Left cardiac atrium (tissue), 4 donors: ENCODE data around the gene EPN3. TPM values are rescaled to one million over a fixed set of nuclear protein-coding genes. Genes with fewer than 3 reads are reported as not detected.

Experiments
- ATAC-seq, 2 donors: fragments of 200-7000 bp; cut with Tn5 transposase; one replicate each; pipeline ENCODE4 v1.9.1; 2020; ENCODE audit warnings: mild to moderate bottlenecking in 2 of 2, moderate library complexity in 2 of 2
- DNase-seq: peaks from one replicate; pipeline ENCODE4 v3.0.0-alpha.2; 2020
- intact Hi-C, 2 donors: fragments of 100-400 bp; cut with DNase I; formaldehyde crosslinking; loops; one replicate each; pipeline versions ENCODE4 v1.14.1 to v1.15.1; 2022 to 2023
- total RNA-seq, 2 donors: library from RNA; stranded (reverse); fragmentation: NEBNext Ultra II Directional; extraction: Animal tissue kit (Norgen Biotek cat#: 25700); gene quantifications; one replicate each; pipeline ENCODE4 v1.2.1, GENCODE V29; 2021
- donor health status: DM: no; HTN: yes; CAD: no.
- donor health status: DM: no; HTN: yes; CAD: no; lungs with severe emphysema.
- donor health status: DM: yes; HTN: yes; CAD: no.
- donor health status: Dilated cardiomyopathy.

The EPN3 gene
- total RNA-seq, 2 donors from 2014 or later, result 7.0 to 16.1 TPM

- intact Hi-C loops, result loop anchor here (10.0 kb wide), 3 partner anchors 58 to 412 kb away; no protein-coding TSS in a partner anchor
- DNase-seq, result no peak
- no peak for ATAC-seq
Observed at GRCh38 chr17:50542795-50543774, 10.6 kb downstream of the EPN3 start.

DNA sequence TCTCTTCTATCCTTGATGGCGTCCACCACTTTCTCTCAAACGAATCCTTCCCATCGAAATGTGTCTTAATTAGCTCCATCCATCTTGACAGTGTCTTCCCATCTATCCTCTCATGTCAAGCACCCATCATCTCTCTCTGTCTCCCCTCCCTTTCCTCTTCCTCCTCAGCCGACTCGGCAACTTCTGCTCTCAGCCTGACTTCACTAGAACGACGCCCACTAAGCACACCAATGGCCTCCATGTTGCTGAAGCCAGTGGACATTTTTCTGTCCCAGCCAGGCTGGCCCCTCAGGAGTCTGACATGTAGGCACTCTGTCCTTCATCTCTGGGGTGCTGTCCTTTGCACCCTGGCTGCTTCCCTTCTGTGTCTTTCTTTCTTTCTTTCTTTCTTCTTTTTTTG is 12.0 kb downstream of the EPN3 start:
- no peak for DNase-seq
- ATAC-seq, result no peak
- intact Hi-C loops, result loop anchor here (10.0 kb wide), 3 partner anchors 60 to 410 kb away; no protein-coding TSS in a partner anchor

DNA sequence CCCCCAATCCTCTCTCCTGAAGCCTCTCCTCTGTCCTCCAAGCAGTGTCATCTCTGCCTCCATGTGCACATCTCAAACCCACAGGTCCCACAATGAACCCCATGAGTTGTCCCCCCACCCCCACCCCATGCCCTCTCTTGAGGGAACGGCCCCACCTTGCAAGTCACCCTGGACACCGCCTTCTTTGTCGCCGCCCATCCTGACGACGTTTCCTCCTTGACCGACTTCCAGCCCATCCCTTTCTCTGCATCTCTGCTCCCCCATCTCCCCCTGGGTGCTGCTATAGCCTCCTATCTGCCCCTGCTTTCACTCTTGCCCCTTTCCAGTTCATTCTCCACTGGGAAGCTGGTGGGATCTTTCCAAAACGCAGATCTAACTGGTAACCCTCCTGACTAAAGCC is 12.8 kb downstream of the EPN3 start:
- no peak for DNase-seq
- intact Hi-C loops, result loop anchor here (5.0 to 10.0 kb wide), 7 partner anchors 61 to 409 kb away; no protein-coding TSS in a partner anchor
- no peak for ATAC-seq

- intact Hi-C loops, result loop anchor here (5.0 to 10.0 kb wide), 7 partner anchors 62 to 408 kb away; no protein-coding TSS in a partner anchor
- ATAC-seq (no peak), DNase-seq (no peak)
Observed at GRCh38 chr17:50546701-50547034, 14.1 kb downstream of the EPN3 start.

- intact Hi-C loops, result loop anchor here (5.0 to 10.0 kb wide), 7 partner anchors 62 to 408 kb away; no protein-coding TSS in a partner anchor
- DNase-seq (peak; percentile 93), ATAC-seq (peak; percentile 90)
Observed at GRCh38 chr17:50547035-50547735, 14.7 kb downstream of the EPN3 start, which contains the start of gene SPATA20. TSS of gene SPATA20 (plus strand) at chr17:50547174. CDS start at chr17:50547209, 35 bp downstream.

GRCh38 chr17:50547736-50548083 is 15.2 kb downstream of the EPN3 start:
- DNase-seq (no peak), ATAC-seq (peak in 1 of 2 donors; percentile 6)
- intact Hi-C loops, result loop anchor here (5.0 to 10.0 kb wide), 7 partner anchors 63 to 407 kb away; no protein-coding TSS in a partner anchor

DNA sequence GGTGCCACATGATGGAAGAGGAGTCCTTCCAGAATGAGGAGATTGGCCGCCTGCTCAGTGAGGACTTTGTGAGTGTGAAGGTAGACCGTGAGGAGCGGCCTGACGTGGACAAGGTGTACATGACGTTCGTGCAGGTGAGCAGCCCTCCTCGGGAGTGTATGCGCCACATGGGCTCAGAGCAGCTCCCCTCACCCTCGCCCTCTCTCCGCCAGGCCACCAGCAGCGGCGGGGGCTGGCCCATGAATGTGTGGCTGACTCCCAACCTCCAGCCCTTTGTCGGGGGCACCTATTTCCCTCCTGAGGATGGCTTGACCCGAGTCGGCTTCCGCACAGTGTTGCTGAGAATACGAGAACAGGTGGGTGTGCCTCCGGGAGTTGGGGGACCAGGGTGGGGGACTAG is 16.3 kb downstream of the EPN3 start:
- DNase-seq (no peak), ATAC-seq (no peak)
- intact Hi-C loops, result loop anchor here (5.0 to 10.0 kb wide), 7 partner anchors 64 to 406 kb away; no protein-coding TSS in a partner anchor

DNA sequence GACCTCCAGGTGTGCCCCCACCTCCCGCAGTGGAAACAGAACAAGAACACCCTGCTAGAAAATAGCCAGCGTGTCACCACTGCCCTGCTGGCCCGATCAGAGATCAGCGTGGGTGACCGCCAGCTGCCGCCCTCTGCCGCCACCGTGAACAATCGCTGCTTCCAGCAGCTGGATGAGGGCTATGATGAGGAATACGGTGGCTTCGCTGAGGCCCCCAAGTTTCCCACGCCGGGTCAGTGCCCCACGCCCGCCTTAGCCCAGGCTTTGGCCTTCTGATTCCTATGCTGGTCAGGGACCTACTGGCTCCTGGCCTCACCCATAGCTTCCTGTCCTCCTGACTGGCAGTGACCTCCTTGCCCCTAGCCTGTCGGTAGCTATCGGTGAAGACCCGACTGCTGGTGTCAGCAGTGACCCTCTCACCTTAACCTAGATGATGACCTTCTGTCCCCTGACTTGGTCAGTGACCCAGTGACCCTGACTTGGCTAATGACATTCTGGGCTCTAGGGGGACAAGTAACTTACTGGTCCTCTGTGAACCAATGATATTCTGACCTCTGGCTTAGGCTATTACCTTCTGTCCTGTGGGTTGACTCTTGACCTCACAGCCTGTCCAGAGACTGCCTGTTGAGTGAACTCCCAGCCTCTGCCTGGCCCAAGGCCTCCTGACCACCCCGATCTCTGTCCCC is 16.9 kb downstream of the EPN3 start:
- intact Hi-C loops, result loop anchor here (5.0 to 10.0 kb wide), 7 partner anchors 65 to 405 kb away; no protein-coding TSS in a partner anchor
- DNase-seq, result no peak
- no peak for ATAC-seq

GRCh38 chr17:50549969-50550368 is 17.4 kb downstream of the EPN3 start:
- intact Hi-C loops, result loop anchor here (1.0 to 10.0 kb wide), 9 partner anchors 62 to 405 kb away; no protein-coding TSS in a partner anchor
- DNase-seq (no peak), ATAC-seq (no peak)

GRCh38 chr17:50550661-50551432 is 18.3 kb downstream of the EPN3 start:
- ATAC-seq (peak; percentile 64 to 72), DNase-seq (peak; percentile 87)
- intact Hi-C loops, result loop anchor here in 1 of 2 donors (1.0 to 5.0 kb wide), 2 partner anchors 61 to 75 kb away; no protein-coding TSS in a partner anchor

DNA sequence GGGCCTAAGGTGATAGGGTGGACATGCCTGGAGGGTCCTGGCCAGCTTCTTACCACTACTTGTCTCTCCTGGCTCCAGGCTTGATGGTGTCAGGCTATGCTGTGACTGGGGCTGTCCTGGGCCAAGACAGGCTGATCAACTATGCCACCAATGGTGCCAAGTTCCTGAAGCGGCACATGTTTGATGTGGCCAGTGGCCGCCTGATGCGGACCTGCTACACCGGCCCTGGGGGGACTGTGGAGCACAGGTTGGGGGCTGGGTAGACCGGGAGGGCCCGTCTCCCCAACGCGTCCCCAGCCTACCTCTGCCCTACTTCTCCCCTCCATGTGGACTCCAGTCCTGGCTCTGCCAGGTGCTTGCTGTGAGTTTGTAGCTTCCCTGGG is 18.9 kb downstream of the EPN3 start:
- DNase-seq, result no peak
- intact Hi-C loops, result loop anchor here in 1 of 2 donors (5.0 kb wide), 1 partner anchor 61 kb away; no protein-coding TSS in a partner anchor
- ATAC-seq, result no peak

GRCh38 chr17:50551884-50552283 is 19.3 kb downstream of the EPN3 start:
- DNase-seq (no peak), ATAC-seq (no peak)
- intact Hi-C loops, result loop anchor here in 1 of 2 donors (5.0 kb wide), 1 partner anchor 60 kb away; no protein-coding TSS in a partner anchor

GRCh38 chr17:50554201-50554600 is 21.7 kb downstream of the EPN3 start:
- intact Hi-C loops, result loop anchor here in 1 of 2 donors (5.0 kb wide), 1 partner anchor 58 kb away; no protein-coding TSS in a partner anchor
- DNase-seq, result no peak
- no peak for ATAC-seq

DNA sequence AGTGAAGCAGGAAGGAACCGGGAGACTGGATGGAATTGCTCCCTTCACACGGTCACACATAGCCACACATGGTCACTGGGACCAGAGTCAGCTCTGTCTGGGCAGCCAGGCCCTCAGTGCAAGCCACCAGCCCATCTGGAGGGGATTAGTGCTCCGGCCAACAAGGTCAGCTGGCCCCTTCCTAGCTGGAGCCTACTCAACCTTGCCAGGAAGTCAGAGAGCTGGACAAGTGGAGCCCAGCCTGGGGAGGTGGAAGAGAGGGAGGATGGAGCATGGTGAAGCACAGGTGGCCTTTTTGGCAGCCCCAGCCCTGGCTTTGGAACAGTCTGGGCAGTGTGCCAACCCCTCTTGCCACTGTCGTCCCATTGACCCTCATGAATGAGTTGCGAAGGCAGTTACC is 24.3 kb downstream of the EPN3 start:
- intact Hi-C loops, result loop anchor here in 1 of 2 donors (5.0 kb wide), 1 partner anchor 40 kb away; no protein-coding TSS in a partner anchor

DNA sequence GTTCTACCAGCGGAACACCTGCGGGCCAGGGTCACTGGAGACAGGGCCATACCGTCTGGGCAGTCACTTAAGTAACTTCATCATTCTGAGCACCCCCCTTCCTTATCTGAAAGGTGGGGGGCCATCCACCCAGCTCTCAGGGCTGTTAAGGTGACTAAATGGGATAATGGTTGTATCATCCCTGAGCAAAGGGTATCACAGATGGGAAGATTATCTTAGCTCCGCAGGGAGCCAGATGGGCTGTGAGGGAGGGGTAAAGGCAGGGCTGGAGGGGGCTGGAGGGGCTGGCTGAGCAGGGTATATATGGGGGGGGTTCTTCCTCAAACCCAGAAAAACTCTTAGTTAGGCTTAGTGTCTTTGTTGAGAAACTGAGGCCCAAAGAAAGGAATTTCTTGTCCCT is 25.1 kb downstream of the EPN3 start:
- ATAC-seq, result no peak
- intact Hi-C loops, result loop anchor here in 1 of 2 donors (5.0 kb wide), 1 partner anchor 40 kb away; no protein-coding TSS in a partner anchor
- no peak for DNase-seq

More for the DNA sequence above, 24.3 kb downstream of the EPN3 start:
- ATAC-seq (no peak), DNase-seq (peak; percentile 69)

- ATAC-seq, result no peak
- intact Hi-C loops, result loop anchor here in 1 of 2 donors (5.0 kb wide), 1 partner anchor 39 kb away; no protein-coding TSS in a partner anchor
- DNase-seq, result no peak
Observed at GRCh38 chr17:50558091-50558490, 25.6 kb downstream of the EPN3 start.

GRCh38 chr17:50558581-50558940 is 26.0 kb downstream of the EPN3 start:
- intact Hi-C loops, result loop anchor here in 1 of 2 donors (5.0 kb wide), 1 partner anchor 39 kb away; no protein-coding TSS in a partner anchor

More at GRCh38 chr17:50558581-50558940, 26.0 kb downstream of the EPN3 start:
- no peak for ATAC-seq
- no peak for DNase-seq
